ENCODE measurements around the gene TTC39B. TPM values are rescaled to one million over a fixed set of nuclear protein-coding genes. Genes with fewer than 3 reads are reported as not detected.

TTC39B gene
- total RNA-seq, 2 experiments from 2014 or later = 17.8 to 20.3 TPM

GRCh38 chr9:15264918-15265317, 42.1 kb downstream of the TTC39B start:
- DNase-seq (no peak), ATAC-seq (no peak)
- Mint-ChIP-seq H3K4me3 (no peak overlapping the region), H3K27me3 (ENCODE audit: low read depth) (no peaks in the 10 kb centered on the region), H3K9me3 (ENCODE audit: insufficient read depth) (no peaks in the 10 kb centered on the region), H3K27ac (no peak overlapping the region), H3K4me1 (ENCODE audit: low read depth) (no peaks in the 10 kb centered on the region), H3K36me3 (ENCODE audit: low read depth) (peaks cover 6% of the 10 kb centered on the region)
- CTCF ChIA-PET = no interaction called here
- POLR2A ChIA-PET = no interaction called here

GRCh38 chr9:15262581-15262980, 44.4 kb downstream of the TTC39B start:
- no peak overlapping the region for H3K27ac Mint-ChIP-seq
- H3K9me3 Mint-ChIP-seq (ENCODE audit: insufficient read depth) = no peaks in the 10 kb centered on the region

GRCh38 chr9:15256426-15256825, 50.6 kb downstream of the TTC39B start:
- Mint-ChIP-seq H3K4me3 (no peak overlapping the region), H3K27ac (no peak overlapping the region), H3K9me3 (ENCODE audit: insufficient read depth) (no peaks in the 10 kb centered on the region), H3K4me1 (ENCODE audit: low read depth) (peaks cover 5% of the 10 kb centered on the region), H3K27me3 (ENCODE audit: low read depth) (no peaks in the 10 kb centered on the region), H3K36me3 (ENCODE audit: low read depth) (peaks cover 5% of the 10 kb centered on the region)
- ATAC-seq (no peak), DNase-seq (no peak)
- ChIA-PET POLR2A (no interaction called here), CTCF (no interaction called here)

More at GRCh38 chr9:15262581-15262980, 44.4 kb downstream of the TTC39B start:
- POLR2A ChIA-PET = no interaction called here
- no peak for DNase-seq
- no peak for ATAC-seq
- CTCF ChIA-PET = interaction anchor here (1.2 to 1.6 kb wide), 2 partner anchors 50 to 52 kb away, joined by 4 to 5 read pairs; no protein-coding TSS in a partner anchor
- Mint-ChIP-seq H3K4me1 (ENCODE audit: low read depth) (no peaks in the 10 kb centered on the region), H3K4me3 (no peak overlapping the region), H3K27me3 (ENCODE audit: low read depth) (no peaks in the 10 kb centered on the region), H3K36me3 (ENCODE audit: low read depth) (peaks cover 11% of the 10 kb centered on the region)

- Mint-ChIP-seq H3K27me3 (ENCODE audit: low read depth) (no peaks in the 10 kb centered on the region), H3K4me3 (no peak overlapping the region), H3K36me3 (ENCODE audit: low read depth) (peaks cover 8% of the 10 kb centered on the region), H3K9me3 (ENCODE audit: insufficient read depth) (no peaks in the 10 kb centered on the region), H3K4me1 (ENCODE audit: low read depth) (peaks cover 5% of the 10 kb centered on the region), H3K27ac (no peak overlapping the region)
- ChIA-PET POLR2A (no interaction called here), CTCF (interaction anchor here (0.6 kb wide), 1 partner anchor 43 kb away, joined by 3 read pairs; no protein-coding TSS in a partner anchor)
- ATAC-seq (no peak), DNase-seq (no peak)
Observed at GRCh38 chr9:15253786-15254185, 53.2 kb downstream of the TTC39B start.

- Mint-ChIP-seq H3K36me3 (ENCODE audit: low read depth) (peaks cover 6% of the 10 kb centered on the region), H3K4me3 (no peak overlapping the region), H3K27me3 (ENCODE audit: low read depth) (no peaks in the 10 kb centered on the region), H3K4me1 (ENCODE audit: low read depth) (peaks cover 5% of the 10 kb centered on the region), H3K9me3 (ENCODE audit: insufficient read depth) (no peaks in the 10 kb centered on the region), H3K27ac (no peak overlapping the region)
- CTCF ChIA-PET = interaction anchor here (0.6 kb wide), 1 partner anchor 43 kb away, joined by 3 read pairs; no protein-coding TSS in a partner anchor
- ATAC-seq = no peak
- POLR2A ChIA-PET = no interaction called here
- DNase-seq = no peak
Observed at GRCh38 chr9:15253197-15253596, 53.8 kb downstream of the TTC39B start.

- CTCF ChIA-PET = no interaction called here
- peaks cover 22% of the 10 kb centered on the region for H3K4me1 Mint-ChIP-seq (ENCODE audit: low read depth)
- DNase-seq = no peak
- no peak overlapping the region for H3K4me3 Mint-ChIP-seq
- H3K27me3 Mint-ChIP-seq (ENCODE audit: low read depth) = no peaks in the 10 kb centered on the region
- H3K27ac Mint-ChIP-seq = no peak overlapping the region
- H3K36me3 Mint-ChIP-seq (ENCODE audit: low read depth) = peaks cover 11% of the 10 kb centered on the region
- H3K9me3 Mint-ChIP-seq (ENCODE audit: insufficient read depth) = no peaks in the 10 kb centered on the region
- POLR2A ChIA-PET = no interaction called here
- ATAC-seq = no peak
Observed at GRCh38 chr9:15249981-15250380, 57.0 kb downstream of the TTC39B start.

- no peaks in the 10 kb centered on the region for H3K27me3 Mint-ChIP-seq (ENCODE audit: low read depth)
- H3K36me3 Mint-ChIP-seq (ENCODE audit: low read depth) = peaks cover 12% of the 10 kb centered on the region
- DNase-seq = no peak
- ChIA-PET CTCF (interaction anchor here (1.0 kb wide), 1 partner anchor 18 kb away, joined by 3 read pairs; no protein-coding TSS in a partner anchor), POLR2A (no interaction called here)
- H3K4me1 Mint-ChIP-seq (ENCODE audit: low read depth) = peaks cover 24% of the 10 kb centered on the region
- no peak overlapping the region for H3K27ac Mint-ChIP-seq
- H3K9me3 Mint-ChIP-seq (ENCODE audit: insufficient read depth) = no peaks in the 10 kb centered on the region
- no peak for ATAC-seq
- no peak overlapping the region for H3K4me3 Mint-ChIP-seq
Observed at GRCh38 chr9:15249042-15249818, 57.8 kb downstream of the TTC39B start.

GRCh38 chr9:15248621-15249020, 58.4 kb downstream of the TTC39B start:
- CTCF ChIA-PET = interaction anchor here (1.0 kb wide), 1 partner anchor 17 kb away, joined by 3 read pairs; no protein-coding TSS in a partner anchor
- H3K4me1 Mint-ChIP-seq (ENCODE audit: low read depth) = peaks cover 22% of the 10 kb centered on the region
- DNase-seq = no peak
- no peak overlapping the region for H3K4me3 Mint-ChIP-seq
- H3K27ac Mint-ChIP-seq = no peak overlapping the region
- ATAC-seq = no peak
- H3K9me3 Mint-ChIP-seq (ENCODE audit: insufficient read depth) = no peaks in the 10 kb centered on the region
- no peaks in the 10 kb centered on the region for H3K27me3 Mint-ChIP-seq (ENCODE audit: low read depth)
- POLR2A ChIA-PET = no interaction called here
- peaks cover 14% of the 10 kb centered on the region for H3K36me3 Mint-ChIP-seq (ENCODE audit: low read depth)

GRCh38 chr9:15248081-15248480, 58.9 kb downstream of the TTC39B start:
- Mint-ChIP-seq H3K4me3 (no peak overlapping the region), H3K27ac (no peak overlapping the region), H3K36me3 (ENCODE audit: low read depth) (peaks cover 14% of the 10 kb centered on the region), H3K4me1 (ENCODE audit: low read depth) (peaks cover 21% of the 10 kb centered on the region), H3K27me3 (ENCODE audit: low read depth) (no peaks in the 10 kb centered on the region), H3K9me3 (ENCODE audit: insufficient read depth) (no peaks in the 10 kb centered on the region)
- DNase-seq (no peak), ATAC-seq (no peak)
- ChIA-PET CTCF (interaction anchor here (1.0 kb wide), 1 partner anchor 17 kb away, joined by 3 read pairs; no protein-coding TSS in a partner anchor), POLR2A (no interaction called here)

- ATAC-seq = no peak
- peaks cover 21% of the 10 kb centered on the region for H3K4me1 Mint-ChIP-seq (ENCODE audit: low read depth)
- POLR2A ChIA-PET = no interaction called here
- no peak overlapping the region for H3K4me3 Mint-ChIP-seq
- H3K36me3 Mint-ChIP-seq (ENCODE audit: low read depth) = peaks cover 15% of the 10 kb centered on the region
- H3K9me3 Mint-ChIP-seq (ENCODE audit: insufficient read depth) = peaks cover 3% of the 10 kb centered on the region
- CTCF ChIA-PET = no interaction called here
- H3K27me3 Mint-ChIP-seq (ENCODE audit: low read depth) = no peaks in the 10 kb centered on the region
- no peak overlapping the region for H3K27ac Mint-ChIP-seq
- DNase-seq = no peak
Observed at GRCh38 chr9:15246708-15247107, 60.3 kb downstream of the TTC39B start.

- CTCF ChIA-PET = no interaction called here
- Mint-ChIP-seq H3K4me3 (no peak overlapping the region), H3K9me3 (ENCODE audit: insufficient read depth) (peaks cover 3% of the 10 kb centered on the region), H3K4me1 (ENCODE audit: low read depth) (peaks cover 21% of the 10 kb centered on the region), H3K27ac (no peak overlapping the region), H3K36me3 (ENCODE audit: low read depth) (peaks cover 15% of the 10 kb centered on the region), H3K27me3 (ENCODE audit: low read depth) (no peaks in the 10 kb centered on the region)
- no peak for DNase-seq
- no peak for ATAC-seq
- POLR2A ChIA-PET = no interaction called here
Observed at GRCh38 chr9:15246243-15246642, 60.8 kb downstream of the TTC39B start.

GRCh38 chr9:15244001-15244441, 63.0 kb downstream of the TTC39B start:
- peaks cover 21% of the 10 kb centered on the region for H3K4me1 Mint-ChIP-seq (ENCODE audit: low read depth)
- ATAC-seq (no peak), DNase-seq (no peak)
- peaks cover 7% of the 10 kb centered on the region for H3K9me3 Mint-ChIP-seq (ENCODE audit: insufficient read depth)
- CTCF ChIA-PET = no interaction called here
- no peak overlapping the region for H3K27ac Mint-ChIP-seq
- POLR2A ChIA-PET = no interaction called here
- H3K27me3 Mint-ChIP-seq (ENCODE audit: low read depth) = no peaks in the 10 kb centered on the region
- no peak overlapping the region for H3K4me3 Mint-ChIP-seq
- H3K36me3 Mint-ChIP-seq (ENCODE audit: low read depth) = peaks cover 17% of the 10 kb centered on the region
